ENCODE measurements around the gene KCNK10. TPM values are rescaled to one million over a fixed set of nuclear protein-coding genes. Genes with fewer than 3 reads are reported as not detected.

The KCNK10 gene
- total RNA-seq, 4 donors from 2014 or later: 0.17 TPM; not detected in 3

GRCh38 chr14:88297306-88297705 is 25.8 kb downstream of the KCNK10 start:
- H3K36me3 ChIP-seq: no peaks in the 10 kb centered on the region
- intact Hi-C loops (cut with DNase I): no loop called here
- TF ChIP-seq POLR2A (IDR thresholded peaks at IDR 0.05; ENCODE audit: low read depth): no peak
- no peak for TF ChIP-seq POLR2AphosphoS5 (IDR thresholded peaks at IDR 0.05)
- no peak for TF ChIP-seq EP300 (IDR thresholded peaks at IDR 0.05)
- TF ChIP-seq, protein P1, sequence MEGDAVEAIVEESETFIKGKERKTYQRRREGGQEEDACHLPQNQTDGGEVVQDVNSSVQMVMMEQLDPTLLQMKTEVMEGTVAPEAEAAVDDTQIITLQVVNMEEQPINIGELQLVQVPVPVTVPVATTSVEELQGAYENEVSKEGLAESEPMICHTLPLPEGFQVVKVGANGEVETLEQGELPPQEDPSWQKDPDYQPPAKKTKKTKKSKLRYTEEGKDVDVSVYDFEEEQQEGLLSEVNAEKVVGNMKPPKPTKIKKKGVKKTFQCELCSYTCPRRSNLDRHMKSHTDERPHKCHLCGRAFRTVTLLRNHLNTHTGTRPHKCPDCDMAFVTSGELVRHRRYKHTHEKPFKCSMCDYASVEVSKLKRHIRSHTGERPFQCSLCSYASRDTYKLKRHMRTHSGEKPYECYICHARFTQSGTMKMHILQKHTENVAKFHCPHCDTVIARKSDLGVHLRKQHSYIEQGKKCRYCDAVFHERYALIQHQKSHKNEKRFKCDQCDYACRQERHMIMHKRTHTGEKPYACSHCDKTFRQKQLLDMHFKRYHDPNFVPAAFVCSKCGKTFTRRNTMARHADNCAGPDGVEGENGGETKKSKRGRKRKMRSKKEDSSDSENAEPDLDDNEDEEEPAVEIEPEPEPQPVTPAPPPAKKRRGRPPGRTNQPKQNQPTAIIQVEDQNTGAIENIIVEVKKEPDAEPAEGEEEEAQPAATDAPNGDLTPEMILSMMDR (IDR thresholded peaks at IDR 0.05): no peak

DNA sequence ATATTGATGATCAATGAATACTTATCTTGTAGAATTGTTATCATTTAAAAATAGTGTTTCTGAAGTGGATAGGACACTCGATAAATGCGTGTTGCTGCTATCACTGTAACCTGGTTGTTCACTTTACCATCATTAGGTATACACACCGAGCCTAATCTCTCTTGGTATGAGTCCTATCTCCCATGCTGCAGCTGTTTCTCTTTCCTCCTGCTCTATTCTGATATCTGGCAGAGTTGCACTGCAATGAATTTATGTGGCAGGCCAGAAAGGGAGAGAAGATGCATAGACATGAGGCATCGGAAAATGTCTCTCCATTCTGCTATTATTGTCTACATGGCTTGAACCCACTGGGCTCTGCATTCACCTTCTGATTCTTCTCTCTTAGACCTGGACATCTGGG is 26.7 kb downstream of the KCNK10 start:
- DNase-seq (ENCODE audit: extremely low spot score): no peak
- no peaks in the 10 kb centered on the region for H3K36me3 ChIP-seq
- peaks cover 0 to 7% (median 0%) of the 10 kb centered on the region in 4 donors for H3K27me3 ChIP-seq
- no peak overlapping the region for H3K27ac ChIP-seq (replicated peaks in 1 of 4)
- intact Hi-C loops (cut with DNase I): no loop called here
- WGBS: 84% methylated on average over 4 of the region's 4 CpGs
- H3K4me1 ChIP-seq: no peaks in the 10 kb centered on the region
- no peak overlapping the region for H3K4me3 ChIP-seq
- TF ChIP-seq POLR2A (IDR thresholded peaks at IDR 0.05; ENCODE audit: low read depth): no peak
- H3K9me3 ChIP-seq: no peaks in the 10 kb centered on the region

More at GRCh38 chr14:88297306-88297705, 25.8 kb downstream of the KCNK10 start:
- no peaks in the 10 kb centered on the region for H3K4me1 ChIP-seq
- no peak overlapping the region for H3K27ac ChIP-seq (replicated peaks in 1 of 4)
- H3K9me3 ChIP-seq: no peaks in the 10 kb centered on the region
- DNase-seq (ENCODE audit: extremely low spot score): no peak
- WGBS: 57% methylated on average over 5 of the region's 5 CpGs
- peaks cover 0 to 7% (median 0%) of the 10 kb centered on the region in 4 donors for H3K27me3 ChIP-seq
- no peak overlapping the region for H3K4me3 ChIP-seq

GRCh38 chr14:88289996-88290395 is 33.1 kb downstream of the KCNK10 start:
- no peak for DNase-seq (ENCODE audit: extremely low spot score)
- Histone ChIP-seq H3K27me3 (no peaks in the 10 kb centered on the region), H3K36me3 (no peaks in the 10 kb centered on the region), H3K27ac (replicated peaks in 1 of 4) (no peak overlapping the region), H3K4me1 (no peaks in the 10 kb centered on the region), H3K4me3 (no peak overlapping the region), H3K9me3 (no peaks in the 10 kb centered on the region)
- TF ChIP-seq POLR2A (IDR thresholded peaks at IDR 0.05; ENCODE audit: low read depth) (no peak), POLR2AphosphoS5 (IDR thresholded peaks at IDR 0.05) (no peak)
- WGBS: 92% methylated on average over 3 of the region's 3 CpGs
- intact Hi-C loops (cut with DNase I): no loop called here

GRCh38 chr14:88289234-88289633 is 33.8 kb downstream of the KCNK10 start:
- no peak overlapping the region for H3K27ac ChIP-seq (replicated peaks in 1 of 4)
- intact Hi-C loops (cut with DNase I): no loop called here
- no peaks in the 10 kb centered on the region for H3K36me3 ChIP-seq
- no peaks in the 10 kb centered on the region for H3K9me3 ChIP-seq
- DNase-seq (ENCODE audit: extremely low spot score): no peak
- no peaks in the 10 kb centered on the region for H3K27me3 ChIP-seq
- no peaks in the 10 kb centered on the region for H3K4me1 ChIP-seq
- TF ChIP-seq EP300 (IDR thresholded peaks at IDR 0.05) (no peak), POLR2A (IDR thresholded peaks at IDR 0.05; ENCODE audit: low read depth) (no peak), POLR2AphosphoS5 (IDR thresholded peaks at IDR 0.05) (no peak)
- TF ChIP-seq, protein P1 (IDR thresholded peaks at IDR 0.05): no peak
- no peak overlapping the region for H3K4me3 ChIP-seq

DNA sequence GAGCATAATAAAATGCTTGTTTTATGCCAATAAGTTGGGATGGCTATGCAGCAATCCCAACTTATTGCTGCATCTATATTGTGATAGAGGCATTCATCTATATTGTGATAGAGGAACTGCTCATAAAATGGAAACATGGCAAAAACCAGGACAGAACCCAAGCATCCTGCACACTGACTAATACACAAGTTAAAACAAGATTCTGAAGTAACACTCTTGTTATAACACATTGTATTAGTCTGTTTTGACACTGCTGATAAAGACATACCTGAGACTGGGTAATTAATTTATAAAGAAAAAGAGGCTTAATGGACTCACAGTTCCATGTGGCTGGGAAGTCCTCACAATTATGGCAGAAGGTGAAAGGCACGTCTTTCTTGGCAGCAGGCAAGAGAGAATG is 36.8 kb downstream of the KCNK10 start:
- H3K27ac ChIP-seq (replicated peaks in 1 of 4): no peak overlapping the region
- DNase-seq (ENCODE audit: extremely low spot score): no peak
- 74% methylated on average over 1 of the region's 1 CpG for WGBS
- no peak overlapping the region for H3K4me3 ChIP-seq
- H3K27me3 ChIP-seq: no peaks in the 10 kb centered on the region
- intact Hi-C loops (cut with DNase I): no loop called here
- H3K4me1 ChIP-seq: no peaks in the 10 kb centered on the region
- no peaks in the 10 kb centered on the region for H3K9me3 ChIP-seq
- no peaks in the 10 kb centered on the region for H3K36me3 ChIP-seq
- TF ChIP-seq POLR2A (IDR thresholded peaks at IDR 0.05; ENCODE audit: low read depth): no peak
- TF ChIP-seq EP300 (IDR thresholded peaks at IDR 0.05): no peak
- TF ChIP-seq POLR2AphosphoS5 (IDR thresholded peaks at IDR 0.05): no peak
- TF ChIP-seq, protein P1 (IDR thresholded peaks at IDR 0.05): no peak

GRCh38 chr14:88281447-88281846 is 41.6 kb downstream of the KCNK10 start:
- no peak overlapping the region for H3K27ac ChIP-seq (replicated peaks in 1 of 4)
- intact Hi-C loops (cut with DNase I): no loop called here
- TF ChIP-seq EP300 (IDR thresholded peaks at IDR 0.05): no peak
- no peak for TF ChIP-seq POLR2A (IDR thresholded peaks at IDR 0.05; ENCODE audit: low read depth)
- no peak for TF ChIP-seq POLR2AphosphoS5 (IDR thresholded peaks at IDR 0.05)
- TF ChIP-seq, protein P1 (IDR thresholded peaks at IDR 0.05): no peak
- no peak for DNase-seq (ENCODE audit: extremely low spot score)
- 86% methylated on average over 3 of the region's 3 CpGs for WGBS
- H3K27me3 ChIP-seq: no peaks in the 10 kb centered on the region
- no peak overlapping the region for H3K4me3 ChIP-seq
- H3K4me1 ChIP-seq: no peaks in the 10 kb centered on the region
- no peaks in the 10 kb centered on the region for H3K36me3 ChIP-seq
- no peaks in the 10 kb centered on the region for H3K9me3 ChIP-seq
